ENCODE data around the gene SH3PXD2A.

SH3PXD2A gene

GRCh38 chr10:103698266-103698665, 157.1 kb downstream of the SH3PXD2A start:
- no peak for DNase-seq

GRCh38 chr10:103697787-103698186, 157.6 kb downstream of the SH3PXD2A start:
- DNase-seq, result no peak

GRCh38 chr10:103696411-103697145, 158.8 kb downstream of the SH3PXD2A start:
- DNase-seq, result no peak

GRCh38 chr10:103696094-103696410, 159.3 kb downstream of the SH3PXD2A start:
- DNase-seq, result no peak

- no peak for DNase-seq
Observed at GRCh38 chr10:103695584-103696005, 159.8 kb downstream of the SH3PXD2A start.

GRCh38 chr10:103693812-103694205, 161.6 kb downstream of the SH3PXD2A start:
- DNase-seq, result no peak

- DNase-seq, result peak; percentile 10
Observed at GRCh38 chr10:103692952-103693811, 162.2 kb downstream of the SH3PXD2A start.

- DNase-seq, result no peak
Observed at GRCh38 chr10:103692436-103692951, 162.9 kb downstream of the SH3PXD2A start.

- no peak for DNase-seq
Observed at GRCh38 chr10:103691723-103692435, 163.5 kb downstream of the SH3PXD2A start.

- DNase-seq, result no peak
Observed at GRCh38 chr10:103691267-103691666, 164.1 kb downstream of the SH3PXD2A start.

GRCh38 chr10:103690281-103690680, 165.1 kb downstream of the SH3PXD2A start:
- no peak for DNase-seq

GRCh38 chr10:103688491-103688890, 166.9 kb downstream of the SH3PXD2A start:
- no peak for DNase-seq

- no peak for DNase-seq
Observed at GRCh38 chr10:103687718-103688117, 167.7 kb downstream of the SH3PXD2A start.

GRCh38 chr10:103687172-103687571, 168.2 kb downstream of the SH3PXD2A start:
- no peak for DNase-seq

- DNase-seq, result peak; percentile 25
Observed at GRCh38 chr10:103685880-103686669, 169.3 kb downstream of the SH3PXD2A start.

- DNase-seq, result no peak
Observed at GRCh38 chr10:103683851-103684250, 171.5 kb downstream of the SH3PXD2A start.

GRCh38 chr10:103682631-103683030, 172.7 kb downstream of the SH3PXD2A start:
- no peak for DNase-seq

GRCh38 chr10:103681617-103682399, 173.6 kb downstream of the SH3PXD2A start:
- DNase-seq, result no peak

- no peak for DNase-seq
Observed at GRCh38 chr10:103680869-103681236, 174.5 kb downstream of the SH3PXD2A start.

- no peak for DNase-seq
Observed at GRCh38 chr10:103679096-103679790, 176.1 kb downstream of the SH3PXD2A start.

- DNase-seq, result no peak
Observed at GRCh38 chr10:103678178-103678526, 177.2 kb downstream of the SH3PXD2A start.

All from COR-L47 (cell line).